DMS153 treated with DMSO at 0.1 percent for 48 hours (cell line): ENCODE measurements around the gene PALD1.
"Not testable (repeated sequence)": the region's sequence is repeated elsewhere in the genome, so short reads cannot be mapped to it uniquely, and the experiment has no call there.

ENCODE experiments used
- DNase-seq: peaks from one replicate; lab custom pipeline; 2025; ENCODE audit not compliant: unreplicated experiment; lab: John Stamatoyannopoulos, UW

The PALD1 gene

DNA sequence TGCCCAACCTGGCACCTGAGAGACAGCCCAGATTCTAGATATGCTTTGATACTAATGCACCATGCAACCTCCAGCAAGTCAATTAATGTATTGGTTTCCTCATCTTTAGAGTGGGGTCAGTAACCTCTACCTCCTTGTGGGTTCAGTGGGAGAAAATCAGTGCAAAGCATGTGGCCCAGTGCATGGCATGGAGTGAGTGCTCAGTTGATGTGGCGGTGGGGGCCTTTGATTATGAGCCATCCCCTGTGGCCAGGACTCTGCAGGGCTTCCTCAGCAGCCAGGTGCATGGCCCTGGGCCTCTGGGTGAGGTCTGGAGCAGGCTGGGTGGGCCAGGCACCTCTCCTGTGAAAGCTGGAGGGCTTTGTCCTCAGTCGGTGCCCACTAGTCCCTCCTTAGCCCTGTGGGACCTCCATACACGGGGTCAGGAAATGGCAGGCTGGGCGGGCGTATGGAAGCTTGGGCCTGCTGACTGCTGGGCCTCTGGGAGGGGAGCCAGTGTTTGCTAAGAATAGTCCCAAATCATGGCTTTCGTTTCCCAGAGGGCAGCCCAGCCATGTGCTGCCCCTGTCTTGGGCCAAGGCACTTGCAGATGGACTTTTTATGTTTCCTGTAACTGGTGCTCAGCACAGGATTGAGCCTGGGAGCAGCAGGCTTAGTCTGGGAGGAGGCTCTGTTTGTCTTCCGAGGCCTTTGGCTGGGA is 3.4 kb downstream of the PALD1 start:
- DNase-seq: no peak

DNA sequence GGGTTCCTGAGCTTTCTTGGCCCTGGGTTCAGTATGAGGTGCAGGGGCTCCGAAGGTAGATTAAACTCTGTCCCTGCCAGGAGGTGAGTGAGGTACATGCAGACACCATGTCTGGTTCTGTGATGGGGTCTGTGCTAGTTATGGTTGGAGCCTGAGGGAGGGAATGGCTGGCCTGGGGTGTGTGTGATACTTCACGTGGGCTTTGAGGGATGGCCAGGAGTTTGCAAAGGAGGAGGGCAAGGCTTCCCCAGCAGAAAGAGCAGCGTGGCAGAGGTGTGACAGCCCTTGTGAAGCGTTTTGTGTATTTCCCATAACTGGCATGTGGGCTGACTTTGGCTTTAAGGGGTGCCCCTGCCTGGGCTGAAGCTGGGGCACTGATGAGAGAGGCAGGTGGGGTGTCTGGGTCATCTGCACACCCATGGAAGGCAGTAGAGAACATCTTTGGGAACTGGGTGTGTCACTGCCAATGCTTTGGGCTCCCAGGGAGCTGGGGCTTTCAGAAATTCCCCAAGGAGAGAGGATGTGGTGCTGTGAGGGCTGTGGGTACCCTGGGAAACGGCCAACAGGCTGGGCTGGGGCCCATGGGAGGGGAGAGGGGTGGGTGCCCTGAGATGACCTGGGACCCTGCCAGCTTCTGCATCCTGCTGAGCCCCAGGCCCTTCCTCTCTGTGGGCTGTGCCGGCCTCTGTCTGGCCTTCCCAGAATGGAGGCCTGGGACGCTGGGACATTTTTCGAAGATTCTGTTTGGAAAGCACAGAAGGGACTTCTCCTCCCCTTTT is 4.6 kb downstream of the PALD1 start:
- no peak for DNase-seq

DNA sequence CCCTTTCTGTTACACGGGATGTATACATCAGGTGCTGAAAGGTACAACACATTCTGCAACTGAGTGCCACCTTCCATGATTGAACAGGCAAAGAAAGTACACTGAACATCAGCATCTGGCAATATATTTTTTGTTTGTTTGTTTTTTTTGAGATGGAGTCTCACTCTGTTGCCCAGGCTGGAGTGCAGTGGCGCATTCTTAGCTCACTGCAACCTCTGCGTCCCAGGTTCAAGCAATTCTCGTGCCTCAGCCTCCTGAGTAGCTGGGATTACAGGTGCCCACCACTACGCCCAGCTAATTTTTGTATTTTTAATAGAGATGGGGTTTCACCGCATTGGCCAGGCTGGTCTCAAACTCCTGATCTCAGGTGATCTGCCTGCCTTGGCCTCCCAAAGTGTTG is 5.3 kb downstream of the PALD1 start:
- not testable (repeated sequence) for DNase-seq

DNA sequence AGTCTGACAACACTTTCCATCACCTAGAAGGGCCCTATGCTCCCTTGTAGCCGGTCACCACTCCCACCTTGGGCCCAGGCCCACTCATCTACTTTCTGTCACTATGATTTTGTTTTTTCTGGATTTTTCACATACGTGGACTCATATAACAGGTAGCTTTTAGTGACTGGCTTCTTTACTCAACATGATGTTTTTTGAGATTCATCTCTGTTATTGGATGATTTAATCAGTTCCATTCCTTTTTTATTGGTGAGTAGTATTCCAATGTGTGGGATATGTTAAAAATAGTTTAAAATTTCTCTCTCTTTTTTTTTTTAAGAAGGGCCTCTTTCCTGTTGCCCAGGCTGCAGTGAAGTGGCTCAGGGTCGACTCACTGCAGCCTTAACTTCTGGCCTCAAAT is 9.3 kb downstream of the PALD1 start:
- DNase-seq: no peak

DNA sequence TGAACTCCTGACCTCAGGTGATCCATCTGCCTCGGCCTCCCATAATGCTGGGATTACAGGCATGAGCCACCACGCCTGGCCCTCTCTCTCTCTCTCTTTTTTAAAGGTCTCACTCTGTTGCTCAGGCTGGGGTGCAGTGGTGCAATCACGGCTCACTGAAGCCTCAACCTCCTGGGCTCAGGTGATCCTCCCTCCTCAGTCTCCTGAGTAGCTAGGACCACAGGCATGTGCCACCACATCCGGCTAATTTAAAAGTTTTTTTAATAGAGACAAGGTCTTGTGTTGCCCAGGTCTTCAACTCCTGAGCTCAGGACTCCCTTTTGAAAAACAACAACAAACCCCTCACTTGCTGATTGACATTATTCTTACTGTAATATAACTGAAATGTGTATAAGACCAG is 11.6 kb downstream of the PALD1 start:
- DNase-seq: no peak

DNA sequence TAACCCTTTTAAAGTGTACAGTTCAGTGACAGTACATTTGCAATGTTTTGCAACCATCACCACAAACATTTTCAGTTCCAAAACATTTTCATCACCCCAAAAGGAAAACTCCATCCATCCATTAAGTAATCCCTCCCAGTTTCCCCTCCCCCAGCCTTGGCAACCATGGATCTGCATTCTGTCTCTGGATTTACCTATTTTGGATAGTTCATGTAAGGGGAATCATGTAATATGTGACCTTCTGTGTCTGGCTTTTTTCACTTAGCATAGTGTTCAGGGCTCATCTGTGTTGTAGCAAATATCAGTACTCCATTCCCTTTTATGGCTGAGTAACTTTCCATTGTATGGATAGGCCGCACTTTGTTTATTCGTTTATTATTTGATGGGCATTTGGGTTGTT is 13.0 kb downstream of the PALD1 start:
- no peak for DNase-seq

DNA sequence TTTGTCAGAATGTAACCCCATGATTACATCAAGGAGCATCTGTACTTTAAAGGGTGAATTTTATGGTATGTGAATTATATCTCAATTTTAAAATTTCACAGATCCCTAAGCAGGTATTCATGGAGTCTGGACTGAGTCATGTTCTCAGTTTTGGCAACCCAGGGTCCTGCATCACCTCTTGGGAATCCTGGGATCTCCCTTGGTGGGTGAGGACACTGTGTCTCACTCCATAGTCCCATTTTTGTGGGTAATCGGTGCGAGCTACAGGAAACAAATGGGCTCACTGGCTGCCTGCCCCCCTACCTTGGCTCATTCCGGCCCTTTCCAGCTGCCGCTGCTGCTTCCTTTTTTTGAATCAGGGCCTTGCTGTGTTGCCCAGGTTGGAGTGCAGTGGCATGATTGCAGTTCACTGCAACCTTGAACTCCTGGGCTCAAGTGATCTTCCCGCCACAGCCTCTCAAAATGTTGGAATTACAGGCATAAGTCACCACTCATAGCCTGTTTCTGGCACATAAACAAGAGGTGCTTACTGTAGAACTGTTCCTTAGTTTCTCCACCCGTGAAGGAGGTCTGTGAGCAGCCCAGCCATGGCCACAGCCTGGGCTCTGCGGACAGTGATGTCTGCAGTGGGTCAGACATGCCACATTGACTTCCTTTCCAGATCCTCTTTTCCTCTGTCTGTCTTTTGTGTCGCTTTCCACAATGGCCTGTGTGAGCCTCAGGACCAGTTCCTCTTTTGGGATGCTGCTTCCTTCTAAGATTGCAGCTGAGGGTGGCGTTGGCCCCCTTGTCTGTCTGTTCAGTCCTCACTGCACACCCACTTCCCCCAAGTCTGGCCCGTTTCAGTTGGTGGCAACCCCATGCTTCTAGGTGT is 14.5 kb downstream of the PALD1 start:
- DNase-seq: no peak

DNA sequence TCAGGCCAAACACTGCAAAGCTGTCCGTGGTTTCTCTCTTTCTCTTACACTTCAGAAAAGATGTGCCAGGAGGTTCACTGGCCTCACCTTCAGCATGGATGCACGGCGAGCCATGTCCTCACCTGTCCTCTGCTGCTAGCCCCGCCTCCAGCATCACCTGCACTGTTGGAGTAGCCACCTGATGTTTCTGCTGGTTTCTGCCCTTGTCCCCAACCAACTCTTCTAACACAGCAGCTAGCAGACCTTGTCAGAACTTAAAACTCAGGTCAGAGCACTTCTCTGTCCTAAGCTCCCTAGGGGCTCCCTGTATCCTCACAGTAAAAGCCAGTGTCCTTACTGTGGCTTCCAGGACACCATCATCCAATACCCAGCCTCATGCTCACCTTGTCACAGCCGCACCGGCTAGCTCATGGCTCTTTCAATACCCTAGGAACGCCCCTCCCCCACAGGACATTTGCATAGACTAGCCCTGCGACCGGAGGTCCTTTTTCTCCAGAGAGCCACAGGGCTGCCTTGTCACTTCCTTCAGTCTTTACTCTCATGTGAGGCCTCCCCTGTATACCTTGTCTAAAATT is 15.2 kb downstream of the PALD1 start:
- no peak for DNase-seq

DNA sequence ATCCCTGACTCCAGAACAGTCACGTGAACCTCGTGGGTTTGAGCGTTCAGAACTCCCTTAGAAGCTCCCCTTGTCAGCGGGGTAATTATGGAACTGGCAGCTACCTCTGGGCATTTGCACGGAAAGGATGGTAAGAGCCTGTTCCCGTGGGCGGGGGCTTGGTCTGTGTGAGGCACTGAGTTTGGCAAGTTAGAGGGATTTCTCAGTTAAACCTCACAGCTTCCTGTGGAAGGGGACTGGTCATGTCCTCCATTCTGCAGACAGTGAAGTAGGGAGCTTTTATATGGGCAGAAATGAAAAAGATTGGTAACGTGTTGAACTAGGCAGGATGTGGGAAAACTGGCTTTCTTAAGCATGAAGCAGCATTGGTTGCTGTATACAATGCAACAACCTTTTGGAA is 16.0 kb downstream of the PALD1 start:
- no peak for DNase-seq

DNA sequence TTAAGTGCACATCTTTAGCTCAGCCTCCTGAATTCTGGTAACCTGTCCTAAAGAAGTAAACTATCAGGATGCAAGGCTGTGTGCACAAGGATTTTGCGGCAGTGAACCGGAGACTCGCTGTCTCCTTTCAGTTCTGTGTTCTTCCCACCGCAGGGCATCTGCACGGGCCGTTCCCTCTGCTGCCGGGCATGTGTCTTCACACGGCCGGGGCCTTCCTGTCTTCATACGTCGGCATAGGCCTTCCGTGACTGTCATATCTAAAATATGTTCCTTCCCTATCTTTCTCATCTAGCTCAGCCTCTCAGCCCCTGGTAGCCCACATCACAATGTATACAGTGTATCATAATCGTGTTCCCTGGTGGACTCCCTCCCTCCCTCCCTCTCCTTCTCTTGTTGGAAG is 16.4 kb downstream of the PALD1 start:
- DNase-seq: no peak

- no peak for DNase-seq
These were observed 17.2 kb downstream of the PALD1 start for GRCh38 chr10:70495691-70496261.

- no peak for DNase-seq
These were observed 18.0 kb downstream of the PALD1 start for GRCh38 chr10:70496341-70497119.

- no peak for DNase-seq
These were observed 18.6 kb downstream of the PALD1 start for GRCh38 chr10:70497120-70497545.

DNA sequence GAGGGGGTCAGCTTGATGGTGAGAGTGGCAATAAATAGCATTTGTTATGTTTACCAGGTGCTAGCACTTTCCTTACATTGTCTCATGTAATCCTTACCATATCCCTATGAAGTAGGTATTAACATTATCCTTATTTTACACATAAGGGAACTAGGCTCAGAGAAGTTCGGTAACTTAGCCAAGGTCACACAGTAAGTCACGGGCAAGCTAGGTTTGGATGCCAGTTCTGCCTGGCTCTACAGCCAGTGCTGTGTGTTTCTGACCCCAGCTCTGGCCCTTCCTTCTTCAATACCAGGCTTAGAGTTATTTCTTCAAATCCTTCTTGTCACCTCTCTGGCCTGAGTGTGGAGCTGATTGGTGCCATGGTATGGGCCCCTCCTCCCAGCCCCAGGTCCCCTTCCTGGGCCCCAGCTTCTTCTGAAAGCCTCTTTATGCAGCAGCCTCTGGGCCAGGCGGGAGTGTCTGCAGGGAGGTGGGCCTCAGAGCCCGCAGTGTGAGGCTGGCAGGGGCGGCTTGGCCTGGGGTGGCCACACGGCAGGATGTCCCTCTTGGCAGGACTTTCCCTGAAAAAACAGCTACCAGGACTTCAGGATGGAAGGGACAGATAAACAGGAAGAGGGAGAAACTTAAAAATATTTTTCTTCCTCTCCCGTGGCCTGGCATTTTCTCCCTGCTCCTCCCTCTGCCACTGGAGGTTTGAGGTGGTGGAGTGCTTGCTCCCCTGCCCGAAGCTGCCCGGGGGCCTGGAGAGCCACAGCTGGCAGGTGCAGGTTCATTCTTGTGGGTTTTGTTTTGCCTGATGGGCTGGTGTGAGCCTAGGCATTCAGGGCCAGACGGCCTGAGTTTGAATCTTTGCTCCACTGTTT is 20.6 kb downstream of the PALD1 start:
- no peak for DNase-seq

DNA sequence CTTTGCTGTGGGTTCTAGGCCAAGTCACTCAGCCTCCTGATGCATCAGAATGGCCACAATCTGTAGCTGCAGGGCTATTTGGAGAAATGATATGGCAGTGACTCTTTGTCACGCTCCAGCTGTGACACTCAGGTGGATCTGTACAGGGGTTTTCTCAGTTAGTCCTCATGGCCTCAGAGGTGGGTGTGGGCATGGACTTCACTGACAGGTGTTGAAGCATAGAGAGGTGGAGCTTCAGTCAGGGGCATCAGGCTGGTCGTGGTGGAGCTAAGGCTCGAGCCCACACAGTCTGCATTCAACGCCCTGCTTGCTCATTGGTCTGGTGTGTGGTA is 21.2 kb downstream of the PALD1 start:
- no peak for DNase-seq

- DNase-seq: no peak
These were observed 21.8 kb downstream of the PALD1 start for GRCh38 chr10:70500368-70500767.

- DNase-seq: no peak
These were observed 22.3 kb downstream of the PALD1 start for GRCh38 chr10:70500812-70501301.

DNA sequence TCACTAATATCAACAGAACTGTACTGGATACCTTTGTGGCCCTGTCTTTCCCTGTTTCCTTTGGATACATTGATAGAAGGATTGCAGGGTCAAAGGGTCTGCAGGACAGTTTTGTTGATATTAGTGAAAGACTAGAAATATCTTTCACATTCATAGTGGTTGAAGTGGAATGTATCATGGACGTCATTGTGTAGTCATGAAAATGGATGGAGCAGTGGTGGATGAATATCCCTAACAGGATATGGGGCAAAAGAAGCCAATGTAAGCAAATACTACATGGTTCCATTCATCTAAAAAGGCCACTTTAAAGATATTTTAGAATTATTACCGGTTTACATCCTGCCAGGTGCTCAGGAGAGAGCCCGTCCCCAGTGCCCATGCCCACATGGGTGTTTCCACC is 23.8 kb downstream of the PALD1 start:
- no peak for DNase-seq

DNA sequence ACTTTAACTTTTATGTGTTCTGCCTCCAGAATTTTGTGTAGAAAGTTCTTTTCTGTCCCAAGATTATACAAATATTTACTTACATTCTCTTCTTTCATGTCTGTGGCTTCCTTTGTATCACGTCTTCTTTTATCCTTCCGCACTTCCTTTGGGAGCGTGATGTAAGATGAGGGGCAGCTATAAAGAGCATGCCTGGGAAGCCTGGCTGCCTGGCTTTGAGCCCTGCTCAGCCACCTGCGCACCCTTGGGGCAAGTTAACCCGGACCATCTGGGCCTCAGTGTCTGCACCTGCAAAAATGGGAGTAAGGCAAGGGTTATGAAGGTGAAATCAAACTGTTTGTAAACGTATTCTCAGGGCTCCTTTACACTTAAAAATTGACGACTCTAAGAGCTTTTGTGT is 25.2 kb downstream of the PALD1 start:
- no peak for DNase-seq
